Measurements from ENCODE around the gene RPL7L1.
A peak's percentile ranks its signal among the peaks of the same experiment; 100 is the strongest.

The RPL7L1 gene

DNA sequence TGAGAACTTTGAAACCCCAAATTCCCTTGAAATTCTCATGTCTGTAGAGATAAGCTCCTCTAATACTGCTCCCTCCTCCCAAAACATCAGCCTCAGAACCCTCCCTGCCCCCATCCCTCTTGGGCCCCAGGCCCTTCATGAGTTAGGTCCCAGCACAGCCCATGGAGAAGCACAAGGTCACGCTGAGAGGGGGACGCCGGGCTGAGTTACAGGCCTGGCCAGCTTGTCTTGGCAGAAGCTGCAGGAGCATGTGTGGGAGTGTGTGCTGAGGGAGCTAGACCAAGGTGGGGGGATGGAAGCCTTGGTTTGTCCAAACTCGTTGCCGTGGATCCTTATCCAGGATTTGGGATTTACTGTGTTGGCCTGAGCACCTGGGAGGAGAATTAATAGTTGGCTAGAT, 27.9 kb downstream of the RPL7L1 start:
- no peaks in the 10 kb centered on the region for H3K27me3 ChIP-seq (replicated peaks; ENCODE audit: control insufficient read depth, insufficient read depth, low read length)
- H3K36me3 ChIP-seq (ENCODE audit: control insufficient read depth, insufficient read depth, low read length), result no peaks in the 10 kb centered on the region
- no peak for DNase-seq (ENCODE audit: extremely low read depth, insufficient read length)
- TF ChIP-seq, protein P1, sequence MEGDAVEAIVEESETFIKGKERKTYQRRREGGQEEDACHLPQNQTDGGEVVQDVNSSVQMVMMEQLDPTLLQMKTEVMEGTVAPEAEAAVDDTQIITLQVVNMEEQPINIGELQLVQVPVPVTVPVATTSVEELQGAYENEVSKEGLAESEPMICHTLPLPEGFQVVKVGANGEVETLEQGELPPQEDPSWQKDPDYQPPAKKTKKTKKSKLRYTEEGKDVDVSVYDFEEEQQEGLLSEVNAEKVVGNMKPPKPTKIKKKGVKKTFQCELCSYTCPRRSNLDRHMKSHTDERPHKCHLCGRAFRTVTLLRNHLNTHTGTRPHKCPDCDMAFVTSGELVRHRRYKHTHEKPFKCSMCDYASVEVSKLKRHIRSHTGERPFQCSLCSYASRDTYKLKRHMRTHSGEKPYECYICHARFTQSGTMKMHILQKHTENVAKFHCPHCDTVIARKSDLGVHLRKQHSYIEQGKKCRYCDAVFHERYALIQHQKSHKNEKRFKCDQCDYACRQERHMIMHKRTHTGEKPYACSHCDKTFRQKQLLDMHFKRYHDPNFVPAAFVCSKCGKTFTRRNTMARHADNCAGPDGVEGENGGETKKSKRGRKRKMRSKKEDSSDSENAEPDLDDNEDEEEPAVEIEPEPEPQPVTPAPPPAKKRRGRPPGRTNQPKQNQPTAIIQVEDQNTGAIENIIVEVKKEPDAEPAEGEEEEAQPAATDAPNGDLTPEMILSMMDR (IDR thresholded peaks at IDR 0.05; ENCODE audit: insufficient read depth, low read length, poor library complexity, severe bottlenecking), result no peak
- no peak overlapping the region for H3K4me3 ChIP-seq (replicated peaks; ENCODE audit: low read depth, low read length)

DNA sequence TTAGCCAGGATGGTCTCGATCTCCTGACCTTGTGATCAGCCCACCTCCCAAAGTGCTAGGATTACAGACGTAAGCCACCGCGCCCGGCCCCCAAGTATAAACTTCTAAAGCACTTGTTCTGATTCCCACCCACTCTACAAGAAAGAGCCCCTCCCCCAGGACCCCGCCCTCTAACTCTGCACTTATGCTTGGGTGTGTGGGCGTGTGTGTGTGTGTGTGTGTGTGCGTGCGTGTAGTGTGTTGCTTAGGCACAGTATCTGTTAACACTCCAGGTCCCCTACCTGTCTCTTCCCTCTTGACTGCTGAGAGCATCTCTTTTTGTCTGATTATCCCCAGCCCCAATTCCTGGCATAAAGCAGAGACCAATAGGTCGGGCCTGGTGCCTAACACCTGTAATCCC, 30.4 kb downstream of the RPL7L1 start:
- Histone ChIP-seq H3K4me3 (replicated peaks; ENCODE audit: low read depth, low read length) (no peak overlapping the region), H3K27me3 (replicated peaks; ENCODE audit: control insufficient read depth, insufficient read depth, low read length) (no peaks in the 10 kb centered on the region), H3K36me3 (ENCODE audit: control insufficient read depth, insufficient read depth, low read length) (no peaks in the 10 kb centered on the region)
- TF ChIP-seq, protein P1 (IDR thresholded peaks at IDR 0.05; ENCODE audit: insufficient read depth, low read length, poor library complexity, severe bottlenecking), result no peak
- no peak for DNase-seq (ENCODE audit: extremely low read depth, insufficient read length)

GRCh38 chr6:42911171-42912021, 32.0 kb downstream of the RPL7L1 start:
- H3K27me3 ChIP-seq (replicated peaks; ENCODE audit: control insufficient read depth, insufficient read depth, low read length), result no peaks in the 10 kb centered on the region
- TF ChIP-seq, protein P1 (IDR thresholded peaks at IDR 0.05; ENCODE audit: insufficient read depth, low read length, poor library complexity, severe bottlenecking), result no peak
- no peaks in the 10 kb centered on the region for H3K36me3 ChIP-seq (ENCODE audit: control insufficient read depth, insufficient read depth, low read length)
- no peak for DNase-seq (ENCODE audit: extremely low read depth, insufficient read length)
- H3K4me3 ChIP-seq (replicated peaks; ENCODE audit: low read depth, low read length), result no peak overlapping the region

DNA sequence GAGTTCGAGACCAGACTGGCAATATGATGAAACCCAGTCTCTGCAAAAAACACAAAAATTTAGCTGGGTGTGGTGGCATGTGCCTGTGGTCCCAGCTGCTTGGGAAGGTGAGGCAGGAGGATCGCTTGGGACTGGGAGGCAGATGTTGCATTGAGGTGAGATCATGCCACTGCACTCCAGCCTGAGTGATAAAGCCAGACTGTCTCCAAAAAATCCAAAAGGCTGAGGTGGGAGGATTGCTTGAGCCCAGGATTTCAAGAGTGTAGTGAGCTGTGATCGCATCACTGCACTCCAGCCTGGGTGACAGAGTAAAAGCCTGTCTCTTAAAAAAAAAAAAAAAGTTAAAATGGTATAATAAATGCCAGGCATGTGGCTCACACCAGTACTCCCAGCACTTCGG, 35.1 kb downstream of the RPL7L1 start:
- TF ChIP-seq, protein P1 (IDR thresholded peaks at IDR 0.05; ENCODE audit: insufficient read depth, low read length, poor library complexity, severe bottlenecking), result no peak
- no peak overlapping the region for H3K4me3 ChIP-seq (replicated peaks; ENCODE audit: low read depth, low read length)
- DNase-seq (ENCODE audit: extremely low read depth, insufficient read length), result no peak
- no peaks in the 10 kb centered on the region for H3K27me3 ChIP-seq (replicated peaks; ENCODE audit: control insufficient read depth, insufficient read depth, low read length)
- H3K36me3 ChIP-seq (ENCODE audit: control insufficient read depth, insufficient read depth, low read length), result no peaks in the 10 kb centered on the region

DNA sequence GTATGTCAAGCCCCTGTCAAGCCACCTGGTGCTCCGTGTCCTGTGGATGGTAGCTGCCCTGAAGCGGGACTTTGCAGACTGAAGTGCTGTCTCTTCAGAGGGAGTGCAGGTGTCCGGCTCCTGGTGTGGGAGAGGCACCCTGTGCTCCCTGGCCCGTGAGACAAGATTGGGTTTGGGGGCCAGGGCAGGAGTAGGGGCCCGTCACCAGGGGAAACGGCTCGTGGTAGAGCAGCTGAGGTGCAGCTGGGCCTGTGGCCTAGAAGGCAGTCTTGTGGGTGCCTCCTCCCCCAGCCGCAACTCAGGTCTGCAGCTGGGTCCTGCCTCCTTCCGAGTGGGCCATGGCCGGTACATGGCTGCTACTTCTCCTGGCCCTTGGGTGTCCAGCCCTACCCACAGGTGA, 36.3 kb downstream of the RPL7L1 start, which contains the start of gene PTCRA:
PTCRA (plus strand) TSS at position 322 of the 400 bp plus-strand sequence; CDS start at position 339, 17 bp downstream.
- Histone ChIP-seq H3K27me3 (replicated peaks; ENCODE audit: control insufficient read depth, insufficient read depth, low read length) (no peaks in the 10 kb centered on the region), H3K36me3 (ENCODE audit: control insufficient read depth, insufficient read depth, low read length) (no peaks in the 10 kb centered on the region), H3K4me3 (replicated peaks; ENCODE audit: low read depth, low read length) (no peak within 1 kb of the TSS)
- DNase-seq (ENCODE audit: extremely low read depth, insufficient read length), result peak; percentile 55
- TF ChIP-seq, protein P1 (IDR thresholded peaks at IDR 0.05; ENCODE audit: insufficient read depth, low read length, poor library complexity, severe bottlenecking), result no peak
